Measurements from ENCODE around the gene CCDC50. TPM values are rescaled to one million over a fixed set of nuclear protein-coding genes. Genes with fewer than 3 reads are reported as not detected.

Gene CCDC50
- total and polyA plus RNA-seq, 2 donors (not counting 3 experiments of a cell fraction or from before 2014, with no cell fraction given) = 44.4 to 137 TPM

DNA sequence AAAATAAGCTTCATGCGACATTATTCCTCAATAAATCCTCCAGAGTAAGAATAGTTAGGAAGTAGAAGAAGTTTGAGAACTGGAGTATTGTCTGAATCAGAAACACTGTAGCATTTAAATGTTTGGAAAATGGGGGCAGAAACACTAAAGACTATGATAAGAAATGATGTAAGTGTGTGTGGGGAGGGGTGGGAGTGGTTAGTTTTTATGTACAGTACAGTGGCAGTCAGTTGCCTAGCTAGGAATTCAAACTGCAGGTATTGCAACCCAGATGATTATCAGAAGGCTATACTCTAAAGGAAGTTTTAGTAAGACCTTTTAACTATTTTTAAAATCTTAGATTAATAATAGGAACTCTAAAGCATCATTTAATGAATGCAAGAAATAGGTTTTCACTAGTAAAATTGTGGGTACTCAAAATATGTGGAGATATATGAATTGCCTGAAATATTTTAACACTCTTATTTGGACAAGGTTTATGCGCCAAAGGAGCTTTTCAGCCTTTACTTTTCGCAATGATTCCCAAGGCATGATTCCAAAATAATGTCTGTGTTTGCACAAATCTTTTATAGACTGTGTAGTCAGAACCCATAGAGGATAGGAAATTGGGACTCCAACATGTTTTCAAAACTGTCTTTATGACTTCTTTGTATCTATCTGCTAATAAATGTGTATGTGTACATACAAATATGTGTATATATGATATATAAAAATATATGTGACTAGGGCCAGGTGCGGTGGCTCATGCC is 8.0 kb upstream of the CCDC50 start:
- H3K27me3 ChIP-seq (ENCODE audit: control insufficient read depth in 2 of 2, insufficient read depth in 2 of 2, low read length in 2 of 2) = no peaks in the 10 kb centered on the region
- DNase-seq (ENCODE audit: low read depth, low spot score) (no peak), FAIRE-seq (no peak)
- H3K9ac ChIP-seq (replicated peaks; ENCODE audit: extremely low read depth, insufficient read depth, low read length) = no peak overlapping the region
- no peak overlapping the region for H3K4me3 ChIP-seq (replicated peaks in 1 of 3; ENCODE audit: insufficient read depth in 1 of 3, low read depth in 1 of 3, low read length in 3 of 3)
- POLR2A ChIA-PET = no interaction called here
- no TSS peak for BruUV-seq (replicated peaks)
- intact Hi-C loops (cut with micrococcal nuclease) (no loop called here), dilution Hi-C loops (cut with MboI; ENCODE audit: extremely low pct_ligation_motif_present, low sequenced_read_pairs) (no loop called here)
- H3K4me2 ChIP-seq (ENCODE audit: insufficient read depth, low read length) = no peak overlapping the region
- CTCF ChIA-PET = no interaction called here
- H2AFZ ChIP-seq (ENCODE audit: low read depth, low read length) = no peak overlapping the region
- TF ChIP-seq POLR2AphosphoS5 (IDR thresholded peaks at IDR 0.05; ENCODE audit: insufficient read depth, low read depth, low read length) = no peak
- no peaks in the 10 kb centered on the region for H3K79me2 ChIP-seq (ENCODE audit: control insufficient read depth, insufficient read depth, low read length)
- H3K4me1 ChIP-seq (ENCODE audit: control insufficient read depth, extremely low read depth, insufficient read depth, low read length) = no peaks in the 10 kb centered on the region
- H4K20me1 ChIP-seq (replicated peaks; ENCODE audit: control insufficient read depth, extremely low read depth, insufficient read depth, low read length) = no peaks in the 10 kb centered on the region
- H3K27ac ChIP-seq (ENCODE audit: insufficient read depth, low read depth, low read length) = no peak overlapping the region
- no peaks in the 10 kb centered on the region for H3K9me1 ChIP-seq (replicated peaks; ENCODE audit: control insufficient read depth, extremely low read depth, insufficient read depth, low read length)
- H3K36me3 ChIP-seq (ENCODE audit: control insufficient read depth in 2 of 2, extremely low read depth in 1 of 2, insufficient read depth in 2 of 2, low read length in 2 of 2) = no peaks in the 10 kb centered on the region
- H3K9me3 ChIP-seq (replicated peaks; ENCODE audit: control insufficient read depth, insufficient read depth, low read length) = no peaks in the 10 kb centered on the region

DNA sequence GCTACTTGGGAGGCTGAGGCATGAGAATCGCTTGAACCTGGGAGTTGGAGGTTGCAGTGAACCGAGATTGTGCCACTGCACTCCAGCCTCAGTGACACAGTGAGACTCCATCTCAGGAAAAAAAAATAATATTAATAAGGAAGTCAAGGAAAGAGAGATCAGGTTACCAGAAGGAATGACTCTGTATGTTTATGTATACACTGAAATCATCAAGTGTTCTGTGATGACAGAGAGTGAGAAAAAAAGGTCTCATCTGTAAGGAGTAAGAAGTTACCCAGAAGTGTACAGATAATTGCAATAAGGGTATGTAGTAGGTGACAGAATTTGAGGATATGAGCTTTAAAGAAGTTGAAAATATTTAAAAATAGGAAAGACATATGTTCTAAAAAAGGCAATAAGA is 4.3 kb upstream of the CCDC50 start:
- Histone ChIP-seq H3K4me1 (ENCODE audit: control insufficient read depth, extremely low read depth, insufficient read depth, low read length) (peaks cover 17% of the 10 kb centered on the region), H2AFZ (ENCODE audit: low read depth, low read length) (no peak overlapping the region), H3K79me2 (ENCODE audit: control insufficient read depth, insufficient read depth, low read length) (peaks cover 11% of the 10 kb centered on the region), H3K27me3 (ENCODE audit: control insufficient read depth in 2 of 2, insufficient read depth in 2 of 2, low read length in 2 of 2) (no peaks in the 10 kb centered on the region), H3K9ac (replicated peaks; ENCODE audit: extremely low read depth, insufficient read depth, low read length) (no peak overlapping the region), H3K27ac (ENCODE audit: insufficient read depth, low read depth, low read length) (no peak overlapping the region), H3K9me3 (replicated peaks; ENCODE audit: control insufficient read depth, insufficient read depth, low read length) (no peaks in the 10 kb centered on the region), H3K4me2 (ENCODE audit: insufficient read depth, low read length) (no peak overlapping the region), H4K20me1 (replicated peaks; ENCODE audit: control insufficient read depth, extremely low read depth, insufficient read depth, low read length) (no peaks in the 10 kb centered on the region), H3K4me3 (replicated peaks in 1 of 3; ENCODE audit: insufficient read depth in 1 of 3, low read depth in 1 of 3, low read length in 3 of 3) (no peak overlapping the region), H3K36me3 (ENCODE audit: control insufficient read depth in 2 of 2, extremely low read depth in 1 of 2, insufficient read depth in 2 of 2, low read length in 2 of 2) (no peaks in the 10 kb centered on the region), H3K9me1 (replicated peaks; ENCODE audit: control insufficient read depth, extremely low read depth, insufficient read depth, low read length) (no peaks in the 10 kb centered on the region)
- intact Hi-C loops (cut with micrococcal nuclease) = no loop called here
- dilution Hi-C loops (cut with MboI; ENCODE audit: extremely low pct_ligation_motif_present, low sequenced_read_pairs) = no loop called here
- FAIRE-seq = no peak
- BruUV-seq (replicated peaks) = no TSS peak
- ChIA-PET CTCF (no interaction called here), POLR2A (no interaction called here)
- TF ChIP-seq, protein P1, sequence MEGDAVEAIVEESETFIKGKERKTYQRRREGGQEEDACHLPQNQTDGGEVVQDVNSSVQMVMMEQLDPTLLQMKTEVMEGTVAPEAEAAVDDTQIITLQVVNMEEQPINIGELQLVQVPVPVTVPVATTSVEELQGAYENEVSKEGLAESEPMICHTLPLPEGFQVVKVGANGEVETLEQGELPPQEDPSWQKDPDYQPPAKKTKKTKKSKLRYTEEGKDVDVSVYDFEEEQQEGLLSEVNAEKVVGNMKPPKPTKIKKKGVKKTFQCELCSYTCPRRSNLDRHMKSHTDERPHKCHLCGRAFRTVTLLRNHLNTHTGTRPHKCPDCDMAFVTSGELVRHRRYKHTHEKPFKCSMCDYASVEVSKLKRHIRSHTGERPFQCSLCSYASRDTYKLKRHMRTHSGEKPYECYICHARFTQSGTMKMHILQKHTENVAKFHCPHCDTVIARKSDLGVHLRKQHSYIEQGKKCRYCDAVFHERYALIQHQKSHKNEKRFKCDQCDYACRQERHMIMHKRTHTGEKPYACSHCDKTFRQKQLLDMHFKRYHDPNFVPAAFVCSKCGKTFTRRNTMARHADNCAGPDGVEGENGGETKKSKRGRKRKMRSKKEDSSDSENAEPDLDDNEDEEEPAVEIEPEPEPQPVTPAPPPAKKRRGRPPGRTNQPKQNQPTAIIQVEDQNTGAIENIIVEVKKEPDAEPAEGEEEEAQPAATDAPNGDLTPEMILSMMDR (IDR thresholded peaks at IDR 0.05; ENCODE audit: extremely low read depth in 1 of 2, insufficient read depth in 1 of 2, low read depth in 1 of 2, low read length in 2 of 2) = no peak
- TF ChIP-seq GATA2 (IDR thresholded peaks at IDR 0.05; ENCODE audit: insufficient read depth, insufficient read length, low read depth, low read length) (no peak), JUN (IDR thresholded peaks at IDR 0.05; ENCODE audit: borderline replicate concordance, insufficient read depth, insufficient read length, low read depth) (no peak)
- DNase-seq (ENCODE audit: low read depth, low spot score) = no peak

Measured in endothelial cell of umbilical vein (primary cell).